ENCODE data around the gene PAFAH2.

The PAFAH2 gene

DNA sequence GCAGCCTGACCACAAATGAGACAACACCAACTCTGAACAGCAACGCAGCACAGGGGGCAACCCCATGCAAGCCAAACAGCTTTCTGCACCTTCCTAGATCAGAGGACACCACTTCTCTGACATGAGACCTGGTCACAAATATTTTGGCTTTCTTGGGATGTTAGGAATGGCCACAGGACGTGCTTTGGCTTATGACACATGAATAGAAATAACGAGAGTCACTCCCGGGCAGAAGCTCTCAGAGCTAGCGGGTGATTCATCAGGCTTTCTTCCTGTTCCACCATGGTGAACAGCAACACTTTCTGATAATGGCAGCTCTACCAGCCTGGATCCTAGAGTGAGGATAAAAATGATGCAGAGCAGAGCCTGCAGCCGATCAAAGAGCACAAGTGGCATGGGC, 39.4 kb downstream of the PAFAH2 start (continued):
- TF ChIP-seq KLF8 (tag by site-specific recombination; IDR thresholded peaks at IDR 0.05) (no peak), ZNF501 (tag by site-specific recombination; IDR thresholded peaks at IDR 0.05) (no peak), ZNF266 (tag by site-specific recombination; IDR thresholded peaks at IDR 0.05; ENCODE audit: low read depth) (no peak)

DNA sequence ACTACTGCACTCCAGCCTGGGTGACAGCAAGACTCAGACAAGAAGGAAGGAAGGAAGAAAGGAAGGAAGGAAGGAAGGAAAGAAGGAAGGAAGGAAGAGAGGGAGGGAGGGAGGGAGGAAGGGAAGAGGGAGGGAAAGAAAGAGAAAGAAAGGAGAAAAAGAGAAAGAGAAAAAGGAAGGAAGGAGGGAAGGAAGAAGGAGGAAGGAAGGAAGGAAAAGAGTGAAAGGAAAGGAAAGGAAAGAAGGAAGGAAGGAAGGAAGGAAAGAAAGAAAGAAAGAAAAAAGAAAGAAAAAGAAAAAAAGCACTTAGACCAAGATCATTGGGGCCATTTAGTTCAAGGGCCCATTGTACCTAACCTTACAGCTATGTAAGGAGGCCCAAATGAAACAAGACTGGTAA, 42.3 kb downstream of the PAFAH2 start:
- peaks cover 3 to 21% of the 10 kb centered on the region in 2 experiments; a peak in 2 of 3 replicates for H3K36me3 ChIP-seq (ENCODE audit: control insufficient read depth in 2 of 2, insufficient read depth in 1 of 2, low read length in 2 of 2)
- POLR2A ChIA-PET, result interaction anchor here (0.6 kb wide), 1 partner anchor 41 kb away, joined by 4 read pairs; no protein-coding TSS in a partner anchor
- CTCF ChIA-PET, result interaction anchor here (0.5 kb wide), 1 partner anchor 612 kb away, joined by 3 read pairs; no protein-coding TSS in a partner anchor
- no peaks in the 10 kb centered on the region for H3K9me3 ChIP-seq (ENCODE audit: control insufficient read depth, insufficient read depth, low read depth, low read length)
- TF ChIP-seq CTCF (tag by site-specific recombination; IDR thresholded peaks at IDR 0.05) (no peak), PRDM1 (tag by site-specific recombination; IDR thresholded peaks at IDR 0.05) (0 out of 2 replicates have a peak, but pooled peaks have one; percentile 27), ZNF366 (tag by site-specific recombination; conservative IDR thresholded peaks at IDR 0.05) (peak; percentile 96)
- no peak overlapping the region for H3K27ac ChIP-seq (ENCODE audit: extremely low read depth, low read depth, low read length)
- H3K4me1 ChIP-seq (ENCODE audit: control insufficient read depth, insufficient read depth, low read length), result no peaks in the 10 kb centered on the region
- no peak overlapping the region for H3K4me3 ChIP-seq (ENCODE audit: low read depth, low read length)

- no peak overlapping the region for H3K27ac ChIP-seq (ENCODE audit: extremely low read depth, low read depth, low read length)
- TF ChIP-seq SALL2 (tag by site-specific recombination; IDR thresholded peaks at IDR 0.05; ENCODE audit: borderline replicate concordance) (no peak), ZNF311 (tag by site-specific recombination; IDR thresholded peaks at IDR 0.05; ENCODE audit: borderline replicate concordance) (no peak), ZNF623 (tag by site-specific recombination; IDR thresholded peaks at IDR 0.05) (no peak), ZNF350 (tag by site-specific recombination; IDR thresholded peaks at IDR 0.05) (no peak), ZNF692 (tag by site-specific recombination; IDR thresholded peaks at IDR 0.05) (no peak), ZBTB26 (tag by site-specific recombination; optimal IDR thresholded peaks at IDR 0.05) (no peak), ZNF677 (tag by site-specific recombination; IDR thresholded peaks at IDR 0.05) (no peak)
- TF ChIP-seq, protein P1, sequence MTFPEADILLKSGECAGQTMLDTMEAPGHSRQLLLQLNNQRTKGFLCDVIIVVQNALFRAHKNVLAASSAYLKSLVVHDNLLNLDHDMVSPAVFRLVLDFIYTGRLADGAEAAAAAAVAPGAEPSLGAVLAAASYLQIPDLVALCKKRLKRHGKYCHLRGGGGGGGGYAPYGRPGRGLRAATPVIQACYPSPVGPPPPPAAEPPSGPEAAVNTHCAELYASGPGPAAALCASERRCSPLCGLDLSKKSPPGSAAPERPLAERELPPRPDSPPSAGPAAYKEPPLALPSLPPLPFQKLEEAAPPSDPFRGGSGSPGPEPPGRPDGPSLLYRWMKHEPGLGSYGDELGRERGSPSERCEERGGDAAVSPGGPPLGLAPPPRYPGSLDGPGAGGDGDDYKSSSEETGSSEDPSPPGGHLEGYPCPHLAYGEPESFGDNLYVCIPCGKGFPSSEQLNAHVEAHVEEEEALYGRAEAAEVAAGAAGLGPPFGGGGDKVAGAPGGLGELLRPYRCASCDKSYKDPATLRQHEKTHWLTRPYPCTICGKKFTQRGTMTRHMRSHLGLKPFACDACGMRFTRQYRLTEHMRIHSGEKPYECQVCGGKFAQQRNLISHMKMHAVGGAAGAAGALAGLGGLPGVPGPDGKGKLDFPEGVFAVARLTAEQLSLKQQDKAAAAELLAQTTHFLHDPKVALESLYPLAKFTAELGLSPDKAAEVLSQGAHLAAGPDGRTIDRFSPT (tag by site-specific recombination; IDR thresholded peaks at IDR 0.05), result no peak
- peaks cover 3 to 12% of the 10 kb centered on the region in 2 experiments; a peak in 2 of 3 replicates for H3K36me3 ChIP-seq (ENCODE audit: control insufficient read depth in 2 of 2, insufficient read depth in 1 of 2, low read length in 2 of 2)
- no peak overlapping the region for H3K4me3 ChIP-seq (ENCODE audit: low read depth, low read length)
- CTCF ChIA-PET, result no interaction called here
- H3K9me3 ChIP-seq (ENCODE audit: control insufficient read depth, insufficient read depth, low read depth, low read length), result no peaks in the 10 kb centered on the region
- POLR2A ChIA-PET, result no interaction called here
- no peaks in the 10 kb centered on the region for H3K4me1 ChIP-seq (ENCODE audit: control insufficient read depth, insufficient read depth, low read length)
Measured at GRCh38 chr1:25954282-25954938, 43.5 kb downstream of the PAFAH2 start.
